ENCODE data around the gene USP48. TPM values are rescaled to one million over a fixed set of nuclear protein-coding genes. Genes with fewer than 3 reads are reported as not detected.

USP48 gene
- total and polyA plus RNA-seq, 2 of the 13 experiments (the other 11 are each of a cell fraction or from before 2014, with no cell fraction given), result 30.4 to 30.7 TPM

GRCh38 chr1:21668951-21669257 is 114.0 kb downstream of the USP48 start (continued):
- TF ChIP-seq, protein P1, sequence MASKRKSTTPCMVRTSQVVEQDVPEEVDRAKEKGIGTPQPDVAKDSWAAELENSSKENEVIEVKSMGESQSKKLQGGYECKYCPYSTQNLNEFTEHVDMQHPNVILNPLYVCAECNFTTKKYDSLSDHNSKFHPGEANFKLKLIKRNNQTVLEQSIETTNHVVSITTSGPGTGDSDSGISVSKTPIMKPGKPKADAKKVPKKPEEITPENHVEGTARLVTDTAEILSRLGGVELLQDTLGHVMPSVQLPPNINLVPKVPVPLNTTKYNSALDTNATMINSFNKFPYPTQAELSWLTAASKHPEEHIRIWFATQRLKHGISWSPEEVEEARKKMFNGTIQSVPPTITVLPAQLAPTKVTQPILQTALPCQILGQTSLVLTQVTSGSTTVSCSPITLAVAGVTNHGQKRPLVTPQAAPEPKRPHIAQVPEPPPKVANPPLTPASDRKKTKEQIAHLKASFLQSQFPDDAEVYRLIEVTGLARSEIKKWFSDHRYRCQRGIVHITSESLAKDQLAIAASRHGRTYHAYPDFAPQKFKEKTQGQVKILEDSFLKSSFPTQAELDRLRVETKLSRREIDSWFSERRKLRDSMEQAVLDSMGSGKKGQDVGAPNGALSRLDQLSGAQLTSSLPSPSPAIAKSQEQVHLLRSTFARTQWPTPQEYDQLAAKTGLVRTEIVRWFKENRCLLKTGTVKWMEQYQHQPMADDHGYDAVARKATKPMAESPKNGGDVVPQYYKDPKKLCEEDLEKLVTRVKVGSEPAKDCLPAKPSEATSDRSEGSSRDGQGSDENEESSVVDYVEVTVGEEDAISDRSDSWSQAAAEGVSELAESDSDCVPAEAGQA (IDR thresholded peaks at IDR 0.05; ENCODE audit: low read depth), result no peak
- TF ChIP-seq, protein P1 (CRISPR knock-in tag; IDR thresholded peaks at IDR 0.05; ENCODE audit: borderline replicate concordance), result 0 out of 2 replicates have a peak, but pooled peaks have one; percentile 45
- no peak for TF ChIP-seq POLR2AphosphoS5 (IDR thresholded peaks at IDR 0.05; ENCODE audit: low read depth, low read length)

DNA sequence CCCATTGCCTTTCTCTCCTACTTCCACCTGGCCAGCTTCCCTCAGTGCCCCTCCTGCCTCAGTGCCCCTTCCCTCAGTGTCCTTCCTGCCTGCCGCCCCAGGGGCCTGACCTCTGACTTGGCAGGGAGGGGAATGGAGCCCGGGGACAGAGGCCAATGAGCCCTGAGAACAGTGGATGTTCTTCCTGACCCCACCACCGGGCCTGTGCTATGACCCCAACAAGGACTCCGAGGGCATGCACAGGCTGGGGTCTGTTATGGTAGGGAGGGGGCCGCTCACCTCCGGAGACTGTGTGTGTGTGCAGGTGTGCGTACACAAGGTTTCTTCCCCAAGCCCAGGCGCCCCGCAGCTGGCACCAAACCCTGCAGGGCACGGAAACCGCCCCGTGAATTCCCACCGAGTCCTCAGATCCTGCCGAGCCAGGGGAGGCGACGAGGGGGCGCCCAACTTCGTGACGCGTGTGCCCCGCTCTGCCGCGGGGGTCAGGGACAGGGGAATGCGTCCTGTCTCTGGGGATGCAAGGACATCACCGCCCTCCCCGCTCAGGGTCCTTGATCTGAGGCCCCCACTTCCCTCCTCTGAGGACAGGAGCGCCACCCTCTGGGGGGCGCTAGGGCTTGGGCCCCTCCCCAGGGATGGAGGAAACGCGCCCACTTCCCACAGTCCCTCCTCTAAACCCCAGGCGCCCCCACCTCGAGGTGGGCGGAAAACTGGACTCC is 114.6 kb downstream of the USP48 start:
- peak overlapping the region; percentile 81 to 87 (median 83) for H3K4me3 ChIP-seq (replicated peaks in 1 of 3; ENCODE audit: insufficient read depth in 1 of 3, low read depth in 2 of 3, low read length in 3 of 3)
- H3K36me3 ChIP-seq (replicated peaks in 1 of 2; ENCODE audit: control insufficient read depth in 1 of 2, insufficient read depth in 2 of 2, low read length in 2 of 2), result peaks cover 2 to 13% of the 10 kb centered on the region in 2 experiments; a peak in 3 of 5 replicates
- H3K79me2 ChIP-seq (ENCODE audit: insufficient read depth, low read length), result peaks cover 10% of the 10 kb centered on the region
- ChIA-PET CTCF (ENCODE audit: low intra/inter-chr PET ratio, low total read pairs) (no interaction called here), POLR2A (interaction anchor here (1.5 to 1.6 kb wide), 3 partner anchors 11 to 45 kb away, joined by 3 to 8 read pairs (median 3); no protein-coding TSS in a partner anchor)
- intact Hi-C loops (cut with micrococcal nuclease; ENCODE audit: unreplicated experiment), result no loop called here
- no peak overlapping the region for H2AFZ ChIP-seq (ENCODE audit: low read length)
- no peak for FAIRE-seq
- BruUV-seq (replicated peaks), result no TSS peak
- no peaks in the 10 kb centered on the region for H3K27me3 ChIP-seq (ENCODE audit: control insufficient read depth in 1 of 2, insufficient read depth in 2 of 2, low read length in 2 of 2)
- peak overlapping the region; percentile 89 for H3K4me2 ChIP-seq (ENCODE audit: low read depth, low read length)
- DNase-seq (ENCODE audit: low spot score), result no peak
- WGBS (ENCODE audit: low lambda C conversion rate), result 0% methylated on average over 2 of the region's 33 CpGs
- in situ Hi-C loops (cut with HindIII; ENCODE audit: extremely low pct_ligation_motif_present, low pct_unique_long_range_greater_than_20kb), result no loop called here
- H3K9me3 ChIP-seq (ENCODE audit: low read length), result no peaks in the 10 kb centered on the region
- H3K27ac ChIP-seq (ENCODE audit: extremely low read length, insufficient read depth, low read length), result peak overlapping the region; percentile 87
- peak; percentile 2 for ATAC-seq
- peaks cover 5% of the 10 kb centered on the region for H4K20me1 ChIP-seq (ENCODE audit: insufficient read depth, low read length)
- H3K4me1 ChIP-seq (ENCODE audit: insufficient read depth, low read length), result peaks cover 82% of the 10 kb centered on the region
- peak overlapping the region; percentile 83 for H3K9ac ChIP-seq (ENCODE audit: insufficient read depth, low read depth, low read length)
- TF ChIP-seq ZNF451 (CRISPR knock-in tag; IDR thresholded peaks at IDR 0.05) (0 out of 2 replicates have a peak, but pooled peaks have one; percentile 56), ZNF687 (CRISPR knock-in tag; IDR thresholded peaks at IDR 0.05) (peak; percentile 49), KDM4B (CRISPR knock-in tag; IDR thresholded peaks at IDR 0.05) (peak; percentile 21; the same call in 1 of the 2 replicates), NFIC (IDR thresholded peaks at IDR 0.05; ENCODE audit: low read length) (no peak), HHEX (CRISPR knock-in tag; IDR thresholded peaks at IDR 0.05) (no peak), ZNF326 (CRISPR knock-in tag; IDR thresholded peaks at IDR 0.05; ENCODE audit: borderline replicate concordance) (no peak), ZNF317 (CRISPR knock-in tag; IDR thresholded peaks at IDR 0.05) (no peak), SALL1 (CRISPR knock-in tag; IDR thresholded peaks at IDR 0.05) (no peak)
- TF ChIP-seq, protein P2, sequence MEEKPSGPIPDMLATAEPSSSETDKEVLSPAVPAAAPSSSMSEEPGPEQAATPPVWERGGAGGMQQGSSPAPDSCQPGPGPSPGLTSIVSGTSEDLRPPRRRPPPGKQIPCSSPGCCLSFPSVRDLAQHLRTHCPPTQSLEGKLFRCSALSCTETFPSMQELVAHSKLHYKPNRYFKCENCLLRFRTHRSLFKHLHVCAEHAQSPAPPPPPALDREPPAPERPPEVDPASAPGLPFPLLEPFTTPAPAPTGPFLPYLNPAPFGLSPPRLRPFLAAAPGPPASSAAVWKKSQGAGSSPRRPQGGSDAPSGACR (CRISPR knock-in tag; IDR thresholded peaks at IDR 0.05), result no peak
